HG02610 (cell line): ENCODE results near the gene HSPA6.
"Not testable (repeated sequence)": the region's sequence is repeated elsewhere in the genome, so short reads cannot be mapped to it uniquely, and the experiment has no call there.

Experiments
- ATAC-seq: cut with Tn5 transposase; IDR thresholded peaks from one replicate; pipeline ENCODE4 v1.9.1; 2021; ENCODE audit warnings: mild to moderate bottlenecking, moderate library complexity; ENCODE audit not compliant: unreplicated experiment

Gene HSPA6

GRCh38 chr1:161502641-161503393, 21.5 kb upstream of the HSPA6 start:
- no peak for ATAC-seq

DNA sequence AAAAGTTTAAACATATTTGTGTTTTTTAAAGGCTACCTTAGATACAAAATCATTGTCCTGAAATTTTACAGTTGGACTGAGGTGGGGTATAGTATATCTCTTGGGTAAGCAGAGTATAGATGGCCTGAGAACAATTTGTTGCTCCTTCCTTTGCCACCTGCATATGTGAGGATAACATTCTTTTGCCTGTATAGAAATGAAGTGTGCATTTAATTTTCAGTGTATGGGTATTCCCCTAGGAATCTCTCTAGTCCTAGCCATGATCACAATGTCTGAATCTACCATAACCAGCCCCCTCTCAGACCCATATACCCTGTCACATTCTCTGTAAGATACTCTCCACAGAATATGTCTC, 21.0 kb upstream of the HSPA6 start:
- no peak for ATAC-seq

- no peak for ATAC-seq
Measured at GRCh38 chr1:161505686-161506085, 18.7 kb upstream of the HSPA6 start.

- peak; percentile 43 for ATAC-seq
Measured at GRCh38 chr1:161506336-161507223, 17.8 kb upstream of the HSPA6 start.

- ATAC-seq = no peak
Measured at GRCh38 chr1:161510477-161510876, 13.9 kb upstream of the HSPA6 start.

DNA sequence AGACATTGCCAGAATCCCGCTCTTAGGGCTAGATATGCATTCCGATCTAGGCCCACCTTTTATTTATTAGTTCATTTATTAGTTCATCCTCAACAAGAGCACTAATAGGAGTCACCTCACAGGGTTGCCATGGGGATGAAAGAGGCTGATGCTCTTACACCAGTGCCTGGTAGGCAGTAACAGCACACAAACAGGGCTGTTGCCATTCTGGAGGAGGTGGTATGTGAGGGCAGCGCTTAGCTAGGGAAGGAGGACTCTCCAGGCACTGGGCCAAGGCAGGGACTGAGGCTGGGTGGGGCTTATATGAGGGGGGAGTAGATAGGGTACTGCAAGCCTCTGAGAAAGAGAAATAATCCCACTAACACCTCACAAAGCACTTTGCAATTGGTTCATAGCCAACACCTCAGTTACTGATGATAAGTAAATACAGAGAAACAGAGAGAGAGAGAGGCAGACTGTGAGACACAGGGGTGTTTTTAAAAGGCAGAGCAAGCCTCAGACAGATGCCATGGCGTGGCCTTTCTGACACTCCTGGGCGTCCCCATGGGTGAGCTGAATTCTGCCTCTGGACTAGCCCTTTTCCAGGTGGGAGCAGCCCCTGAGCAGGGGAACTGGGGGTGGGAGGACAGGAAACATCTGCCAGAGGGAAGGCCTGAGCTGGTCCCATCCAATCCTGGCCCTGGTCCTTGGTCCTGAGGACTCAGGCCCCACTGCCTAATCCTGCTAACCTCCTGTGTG, 13.2 kb upstream of the HSPA6 start:
- no peak for ATAC-seq

DNA sequence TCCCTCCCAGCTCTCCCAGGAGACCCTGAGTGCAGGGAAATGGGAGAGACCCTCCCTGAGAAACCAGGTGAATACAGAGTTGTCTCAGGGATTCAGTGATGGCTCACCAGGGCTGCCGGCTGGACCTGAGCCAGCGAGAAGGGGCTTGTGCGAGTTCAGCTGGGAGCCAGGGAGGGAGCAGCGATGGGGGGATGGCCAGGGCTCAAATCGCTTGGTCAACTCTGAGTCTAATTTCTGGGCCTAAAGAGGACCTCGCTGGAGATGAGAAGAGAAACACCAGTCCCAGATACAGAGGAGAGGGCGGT, 12.6 kb upstream of the HSPA6 start:
- ATAC-seq = no peak

DNA sequence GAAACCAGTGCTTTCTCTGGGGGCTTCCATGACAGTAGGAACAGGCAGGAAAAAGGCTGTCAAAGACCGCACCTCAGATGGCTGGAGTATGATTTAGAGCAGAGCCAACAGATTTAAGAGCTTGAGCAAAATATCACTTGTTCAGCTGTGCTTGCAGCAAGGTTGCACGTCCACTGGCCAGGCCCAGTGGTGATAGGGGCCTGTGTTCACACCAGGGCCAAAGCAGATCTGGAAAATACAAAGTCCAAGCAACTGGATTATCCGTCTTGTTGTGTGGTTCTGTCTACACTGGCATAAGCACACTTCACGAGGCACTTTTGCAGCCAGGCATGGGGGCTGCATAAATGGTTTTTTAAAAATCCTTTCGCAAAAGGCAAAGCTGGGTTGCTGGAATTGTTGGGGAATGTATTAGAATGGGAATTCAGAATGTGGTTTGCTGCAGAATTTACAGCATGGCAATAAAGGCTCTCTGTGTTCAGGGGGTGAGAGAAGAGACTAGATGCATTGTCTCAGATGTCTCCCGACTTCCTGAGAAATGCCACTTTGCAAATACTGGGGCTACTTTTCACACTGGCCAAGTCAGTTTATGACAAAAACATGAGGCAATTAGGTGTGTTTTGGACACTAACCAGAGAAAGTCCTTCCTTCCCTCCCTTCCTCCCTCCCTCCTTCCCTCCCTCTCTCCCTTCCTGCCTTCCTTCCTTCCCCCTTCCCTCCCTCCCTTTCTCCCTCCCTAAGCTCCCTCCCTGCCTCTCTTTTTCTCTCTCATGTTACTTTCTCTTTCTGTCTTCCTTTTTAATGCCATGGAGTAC, 11.5 kb upstream of the HSPA6 start:
- ATAC-seq = not testable (repeated sequence)

DNA sequence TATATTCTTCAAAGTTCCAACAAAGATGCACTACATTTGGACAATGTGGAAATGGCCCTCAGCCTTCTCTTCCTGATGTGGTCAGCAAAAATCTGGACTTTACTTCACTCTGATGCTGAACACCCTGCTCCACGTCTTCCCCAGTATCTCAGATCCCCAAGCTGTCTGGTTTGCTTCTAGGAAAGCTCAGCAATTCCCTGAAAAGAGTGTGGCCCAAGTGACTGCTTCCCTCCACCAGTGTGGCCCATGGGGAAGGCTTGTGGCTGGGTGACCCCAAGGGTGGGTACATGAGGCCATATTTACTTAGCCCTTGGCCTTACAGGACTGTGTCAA, 10.9 kb upstream of the HSPA6 start:
- not testable (repeated sequence) for ATAC-seq

- ATAC-seq = not testable (repeated sequence)
Measured at GRCh38 chr1:161513953-161514352, 10.4 kb upstream of the HSPA6 start.

DNA sequence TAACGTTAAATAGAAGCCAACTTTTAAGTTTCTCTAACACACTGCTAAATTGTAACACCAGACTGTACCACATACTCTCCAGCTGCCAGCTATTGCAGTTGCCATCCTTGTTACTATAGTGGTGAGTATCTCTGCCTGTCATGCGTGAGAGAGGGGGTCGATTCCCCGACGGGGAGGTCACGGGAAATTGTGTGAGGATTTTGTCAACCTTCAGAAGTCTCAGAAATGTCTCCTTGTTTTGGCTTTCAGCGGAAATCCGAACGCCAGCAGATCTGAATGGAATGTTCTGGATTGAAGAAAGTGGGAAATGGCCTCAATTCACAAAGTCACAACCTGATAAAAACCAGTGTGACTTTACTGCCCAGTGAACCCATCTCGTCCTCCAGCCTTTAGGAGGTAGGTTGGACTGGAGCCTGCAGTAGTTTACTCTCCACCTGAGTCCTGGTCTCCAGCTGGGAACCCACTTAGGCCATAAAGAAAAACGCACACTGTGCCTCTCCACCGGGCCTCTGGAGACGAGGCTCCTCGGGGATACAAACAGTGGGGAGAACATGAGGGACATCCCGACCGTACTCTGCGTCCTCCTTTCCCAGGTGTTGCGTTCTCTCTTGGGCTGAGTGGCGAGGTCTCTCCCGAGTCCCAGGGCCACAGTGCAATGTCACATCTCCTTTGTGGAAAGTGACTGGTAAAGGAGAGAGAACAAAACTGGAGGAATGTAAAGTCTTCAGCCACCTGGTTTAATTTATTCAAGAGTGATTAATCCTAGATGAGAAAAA, 1.1 kb upstream of the HSPA6 start:
- ATAC-seq = not testable (repeated sequence)

- peak; percentile 10 for ATAC-seq
Measured at GRCh38 chr1:161524742-161525291, 477 bp downstream of the HSPA6 start.

DNA sequence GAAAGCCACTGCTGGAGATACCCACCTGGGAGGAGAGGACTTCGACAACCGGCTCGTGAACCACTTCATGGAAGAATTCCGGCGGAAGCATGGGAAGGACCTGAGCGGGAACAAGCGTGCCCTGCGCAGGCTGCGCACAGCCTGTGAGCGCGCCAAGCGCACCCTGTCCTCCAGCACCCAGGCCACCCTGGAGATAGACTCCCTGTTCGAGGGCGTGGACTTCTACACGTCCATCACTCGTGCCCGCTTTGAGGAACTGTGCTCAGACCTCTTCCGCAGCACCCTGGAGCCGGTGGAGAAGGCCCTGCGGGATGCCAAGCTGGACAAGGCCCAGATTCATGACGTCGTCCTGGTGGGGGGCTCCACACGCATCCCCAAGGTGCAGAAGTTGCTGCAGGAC, 981 bp downstream of the HSPA6 start:
- ATAC-seq = not testable (repeated sequence)

- ATAC-seq = not testable (repeated sequence)
Measured at GRCh38 chr1:161525918-161526317, 1.6 kb downstream of the HSPA6 start.

- ATAC-seq = not testable (repeated sequence)
Measured at GRCh38 chr1:161528550-161528949, 4.2 kb downstream of the HSPA6 start.

- ATAC-seq = not testable (repeated sequence)
Measured at GRCh38 chr1:161529463-161530104, 5.2 kb downstream of the HSPA6 start.

DNA sequence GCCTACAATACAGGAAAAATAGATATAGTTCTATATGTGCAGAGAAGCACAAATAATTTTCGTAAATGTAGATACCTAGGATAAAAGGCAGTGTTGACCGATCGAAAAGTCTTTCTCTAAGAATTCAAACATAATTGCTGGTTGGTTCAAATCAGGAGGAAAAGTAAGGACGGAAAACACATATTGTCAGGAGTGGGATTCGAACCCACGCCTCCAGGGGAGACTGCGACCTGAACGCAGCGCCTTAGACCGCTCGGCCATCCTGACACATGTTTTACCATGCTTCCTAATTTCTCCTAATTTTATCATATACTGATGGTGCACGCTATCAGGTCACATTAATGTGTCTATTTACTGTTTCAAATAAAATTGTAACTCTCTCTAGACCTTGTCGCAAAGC, 5.8 kb downstream of the HSPA6 start:
- peak; percentile 38 for ATAC-seq

DNA sequence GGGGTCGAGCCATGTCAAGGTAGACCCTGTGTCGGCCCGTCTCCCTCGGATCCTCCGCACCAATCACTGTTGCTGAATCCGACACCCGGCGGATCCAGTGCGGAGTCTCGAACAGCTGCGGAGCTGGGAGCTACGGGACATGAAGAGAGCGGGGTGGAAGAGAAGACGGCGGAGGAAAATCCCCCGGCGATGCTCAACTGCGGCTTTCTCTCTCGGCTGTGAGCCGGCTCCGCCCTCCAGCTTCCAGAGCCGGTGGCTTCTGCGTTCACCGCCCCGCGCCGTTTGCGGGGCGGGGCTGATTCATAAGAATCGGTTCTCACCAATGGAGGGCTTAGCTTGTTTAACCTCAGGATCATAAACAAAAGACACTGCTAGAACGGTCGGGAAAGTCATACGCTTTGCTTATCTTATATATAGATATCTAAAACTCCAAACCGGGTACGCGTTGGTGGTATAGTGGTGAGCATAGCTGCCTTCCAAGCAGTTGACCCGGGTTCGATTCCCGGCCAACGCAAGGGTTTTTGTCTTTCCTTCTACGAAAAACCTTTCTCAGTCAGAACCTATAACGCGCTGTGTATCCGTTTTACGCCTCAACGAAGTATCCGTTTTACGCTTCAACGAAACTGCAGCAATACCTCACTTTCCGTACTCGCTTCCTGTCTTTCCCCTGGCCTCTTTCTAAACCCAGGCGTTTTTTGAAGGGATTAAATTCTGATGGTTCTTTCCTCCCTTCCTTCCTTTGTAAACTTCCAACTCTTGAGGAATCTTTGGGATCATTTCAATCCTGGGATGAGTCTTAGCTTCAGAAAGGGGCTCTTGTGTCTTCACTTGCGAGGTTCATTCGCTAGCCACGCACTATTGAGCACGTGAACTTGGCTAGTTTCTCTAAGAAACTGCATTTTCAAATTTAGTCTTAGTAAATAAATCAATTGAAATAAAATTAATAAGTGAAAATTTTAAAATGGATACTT, 6.6 kb downstream of the HSPA6 start:
- ATAC-seq = peak; percentile 65
